OCI-LY1 (cell line): ENCODE data around the gene EFCC1.

Source experiments
- H2AFZ ChIP-seq: fragments of 200-600 bp; sonication (generic), shearing (Covaris generic); 2 replicates; pipeline ENCODE4 v1.6.0; 2014; ENCODE audit warnings: antibody characterized with exemption, mild to moderate bottlenecking, low read length
- H3F3A ChIP-seq: fragments of 200-600 bp; sonication (generic), shearing (Covaris generic); 2 replicates; pipeline ENCODE4 v1.6.0; 2014; ENCODE audit warnings: mild to moderate bottlenecking, antibody characterized with exemption, low read length, moderate library complexity; ENCODE audit not compliant: insufficient read depth
- H3K27ac ChIP-seq: fragments of 200-600 bp; sonication (generic); 2 replicates; pipeline ENCODE4 v1.5.1; 2014; ENCODE audit warnings: low read length, mixed run types, mild to moderate bottlenecking, low read depth; ENCODE audit not compliant: poor library complexity, severe bottlenecking
- H3K27me3 ChIP-seq: fragments of 200-600 bp; sonication (generic); 2 replicates; pipeline ENCODE4 v1.6.0; 2014; ENCODE audit warnings: antibody characterized with exemption, mild to moderate bottlenecking, low read length, moderate library complexity; ENCODE audit not compliant: insufficient read depth
- H3K36me3 ChIP-seq: fragments of 200-600 bp; sonication (generic); 2 replicates; pipeline ENCODE4 v1.6.1; 2014; ENCODE audit warnings: mild to moderate bottlenecking, antibody characterized with exemption, low read length, moderate library complexity, mixed read lengths; ENCODE audit not compliant: insufficient read depth
- H3K4me1 ChIP-seq: fragments of 200-600 bp; sonication (generic); 2 replicates; pipeline ENCODE4 v1.5.1; 2014; ENCODE audit warnings: mild to moderate bottlenecking, low read length, moderate library complexity; ENCODE audit not compliant: insufficient read depth, severe bottlenecking
- H3K4me2 ChIP-seq: fragments of 200-600 bp; sonication (generic), shearing (Covaris generic); 2 replicates; pipeline ENCODE4 v1.6.1; 2014; ENCODE audit warnings: low read length
- H3K4me3 ChIP-seq: fragments of 200-600 bp; sonication (generic); 2 replicates; pipeline ENCODE4 v1.5.1; 2014; ENCODE audit warnings: low read length, low read depth, mild to moderate bottlenecking, mixed read lengths; ENCODE audit not compliant: poor library complexity, severe bottlenecking
- H3K79me2 ChIP-seq: fragments of 200-600 bp; shearing (Covaris generic); 2 replicates; pipeline ENCODE4 v1.6.1; 2016; ENCODE audit warnings: mixed run types, low read length, mixed read lengths; ENCODE audit not compliant: insufficient read depth
- H3K9ac ChIP-seq: fragments of 200-600 bp; sonication (generic), shearing (Covaris generic); 2 replicates; pipeline ENCODE4 v1.6.1; 2014; ENCODE audit warnings: mild to moderate bottlenecking, low read length, mixed read lengths
- H3K9me2 ChIP-seq: fragments of 200-600 bp; sonication (generic), shearing (Covaris generic); 2 replicates; pipeline ENCODE4 v1.6.1; 2014; ENCODE audit warnings: low read depth, mild to moderate bottlenecking, low read length, mixed read lengths
- H3K9me3 ChIP-seq: fragments of 200-600 bp; shearing (Covaris generic); 2 replicates; pipeline ENCODE4 v1.6.1; 2014; ENCODE audit warnings: low read length, mixed read lengths
- H4K20me1 ChIP-seq: fragments of 200-600 bp; sonication (generic), shearing (Covaris generic); 2 replicates; pipeline ENCODE4 v1.6.0; 2016; ENCODE audit warnings: mild to moderate bottlenecking, low read length; ENCODE audit not compliant: insufficient read depth
- EZH2 ChIP-seq: fragments of 200-600 bp; sonication (generic), shearing (Covaris generic); IDR thresholded peaks from 2 replicates; pipeline ENCODE4 v1.8.0; 2017; ENCODE audit warnings: borderline replicate concordance, mixed run types, mild to moderate bottlenecking, antibody characterized with exemption, low read length, moderate library complexity, mixed read lengths
- TF ChIP-seq, protein P1 (sequence below): fragments of 200-600 bp; sonication (generic), shearing (Covaris generic); IDR thresholded peaks from 2 replicates; pipeline ENCODE4 v1.5.1; 2017; ENCODE audit warnings: mild to moderate bottlenecking, antibody characterized with exemption, low read length, moderate library complexity, mixed read lengths

Gene EFCC1

GRCh38 chr3:129006864-129007263 is 5.8 kb downstream of the EFCC1 start:
- Histone ChIP-seq H3K4me2 (no peak overlapping the region), H3K27ac (no peak overlapping the region)

DNA sequence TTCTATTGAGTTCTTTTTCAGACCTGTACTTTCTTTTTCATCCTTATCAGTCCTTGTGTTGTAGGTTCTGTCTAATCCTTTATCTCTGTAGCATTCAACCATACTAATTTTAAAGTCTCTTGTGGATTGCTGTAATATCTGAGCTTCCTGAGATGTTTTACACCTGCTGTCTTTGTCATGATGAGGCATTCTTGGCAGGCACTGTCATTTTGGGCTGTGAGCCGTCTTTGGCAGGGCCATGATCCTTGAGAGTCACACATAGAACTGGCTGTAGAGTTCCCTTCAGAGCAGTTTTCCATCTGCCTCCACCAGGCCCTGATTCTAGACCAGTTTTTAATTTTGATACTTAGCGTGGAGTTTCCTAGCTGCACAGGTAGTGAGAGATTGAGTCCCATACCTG is 6.7 kb downstream of the EFCC1 start:
- no peaks in the 10 kb centered on the region for H3K9me3 ChIP-seq
- no peak for TF ChIP-seq EZH2
- TF ChIP-seq, protein P1, sequence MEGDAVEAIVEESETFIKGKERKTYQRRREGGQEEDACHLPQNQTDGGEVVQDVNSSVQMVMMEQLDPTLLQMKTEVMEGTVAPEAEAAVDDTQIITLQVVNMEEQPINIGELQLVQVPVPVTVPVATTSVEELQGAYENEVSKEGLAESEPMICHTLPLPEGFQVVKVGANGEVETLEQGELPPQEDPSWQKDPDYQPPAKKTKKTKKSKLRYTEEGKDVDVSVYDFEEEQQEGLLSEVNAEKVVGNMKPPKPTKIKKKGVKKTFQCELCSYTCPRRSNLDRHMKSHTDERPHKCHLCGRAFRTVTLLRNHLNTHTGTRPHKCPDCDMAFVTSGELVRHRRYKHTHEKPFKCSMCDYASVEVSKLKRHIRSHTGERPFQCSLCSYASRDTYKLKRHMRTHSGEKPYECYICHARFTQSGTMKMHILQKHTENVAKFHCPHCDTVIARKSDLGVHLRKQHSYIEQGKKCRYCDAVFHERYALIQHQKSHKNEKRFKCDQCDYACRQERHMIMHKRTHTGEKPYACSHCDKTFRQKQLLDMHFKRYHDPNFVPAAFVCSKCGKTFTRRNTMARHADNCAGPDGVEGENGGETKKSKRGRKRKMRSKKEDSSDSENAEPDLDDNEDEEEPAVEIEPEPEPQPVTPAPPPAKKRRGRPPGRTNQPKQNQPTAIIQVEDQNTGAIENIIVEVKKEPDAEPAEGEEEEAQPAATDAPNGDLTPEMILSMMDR: no peak
- H3K4me1 ChIP-seq: peaks cover 9% of the 10 kb centered on the region
- H4K20me1 ChIP-seq: no peaks in the 10 kb centered on the region
- H3K27me3 ChIP-seq: peaks cover 10% of the 10 kb centered on the region
- H3K36me3 ChIP-seq: no peaks in the 10 kb centered on the region
- H3K27ac ChIP-seq: no peak overlapping the region
- H3K79me2 ChIP-seq: no peaks in the 10 kb centered on the region
- no peak overlapping the region for H3K4me2 ChIP-seq
- no peaks in the 10 kb centered on the region for H3F3A ChIP-seq
- H3K9ac ChIP-seq: no peak overlapping the region
- no peak overlapping the region for H3K4me3 ChIP-seq
- no peaks in the 10 kb centered on the region for H3K9me2 ChIP-seq
- no peak overlapping the region for H2AFZ ChIP-seq

More at GRCh38 chr3:129006864-129007263, 5.8 kb downstream of the EFCC1 start:
- TF ChIP-seq EZH2: no peak
- TF ChIP-seq, protein P1: no peak
- Histone ChIP-seq H2AFZ (no peak overlapping the region), H3K4me1 (peaks cover 9% of the 10 kb centered on the region), H3K36me3 (no peaks in the 10 kb centered on the region), H3K9me2 (no peaks in the 10 kb centered on the region), H3K27me3 (peaks cover 10% of the 10 kb centered on the region), H4K20me1 (no peaks in the 10 kb centered on the region), H3K4me3 (no peak overlapping the region), H3K9me3 (no peaks in the 10 kb centered on the region), H3K9ac (no peak overlapping the region), H3K79me2 (no peaks in the 10 kb centered on the region), H3F3A (no peaks in the 10 kb centered on the region)

GRCh38 chr3:129009266-129009665 is 8.2 kb downstream of the EFCC1 start:
- Histone ChIP-seq H3K4me2 (no peak overlapping the region), H3F3A (no peaks in the 10 kb centered on the region), H3K9me3 (no peaks in the 10 kb centered on the region), H3K27me3 (peaks cover 10% of the 10 kb centered on the region), H3K9ac (no peak overlapping the region), H3K79me2 (no peaks in the 10 kb centered on the region), H3K9me2 (no peaks in the 10 kb centered on the region), H3K4me1 (no peaks in the 10 kb centered on the region), H2AFZ (no peak overlapping the region), H3K36me3 (no peaks in the 10 kb centered on the region), H4K20me1 (no peaks in the 10 kb centered on the region), H3K4me3 (no peak overlapping the region), H3K27ac (no peak overlapping the region)
- no peak for TF ChIP-seq EZH2
- TF ChIP-seq, protein P1: no peak
